Activated CD8-positive, alpha-beta memory T cell treated with anti-CD3 and anti-CD28 coated beads, Interleukin-2, amount 50 U/mL, for 24 hours (primary cell): ENCODE measurements around the gene GRIA4.
"Not testable (repeated sequence)": the region's sequence is repeated elsewhere in the genome, so short reads cannot be mapped to it uniquely, and the experiment has no call there.

Source experiments
- DNase-seq: peaks from one replicate; pipeline ENCODE4 v3.0.0-alpha.2; 2020; ENCODE audit errors: extremely low read depth

Gene GRIA4

GRCh38 chr11:105719073-105719822 lies 109.4 kb downstream of the GRIA4 start:
- no peak for DNase-seq

GRCh38 chr11:105720096-105720495 lies 110.2 kb downstream of the GRIA4 start:
- no peak for DNase-seq

- no peak for DNase-seq
Observed at GRCh38 chr11:105723269-105723668, 113.4 kb downstream of the GRIA4 start.

GRCh38 chr11:105732611-105733010 lies 122.7 kb downstream of the GRIA4 start:
- DNase-seq = no peak

- DNase-seq = no peak
Observed at GRCh38 chr11:105734426-105734825, 124.6 kb downstream of the GRIA4 start.

GRCh38 chr11:105738251-105738650 lies 128.4 kb downstream of the GRIA4 start:
- DNase-seq = no peak

GRCh38 chr11:105738986-105739795 lies 129.3 kb downstream of the GRIA4 start:
- no peak for DNase-seq

- no peak for DNase-seq
Observed at GRCh38 chr11:105740164-105740903, 130.5 kb downstream of the GRIA4 start.

GRCh38 chr11:105741488-105742020 lies 131.7 kb downstream of the GRIA4 start:
- no peak for DNase-seq

- no peak for DNase-seq
Observed at GRCh38 chr11:105754260-105754659, 144.4 kb downstream of the GRIA4 start.

GRCh38 chr11:105754716-105755115 lies 144.8 kb downstream of the GRIA4 start:
- DNase-seq = no peak

- no peak for DNase-seq
Observed at GRCh38 chr11:105757107-105757506, 147.2 kb downstream of the GRIA4 start.

- DNase-seq = no peak
Observed at GRCh38 chr11:105763594-105763993, 153.7 kb downstream of the GRIA4 start.

GRCh38 chr11:105767931-105768330 lies 158.1 kb downstream of the GRIA4 start:
- DNase-seq = no peak

GRCh38 chr11:105769627-105770026 lies 159.8 kb downstream of the GRIA4 start:
- no peak for DNase-seq

- not testable (repeated sequence) for DNase-seq
Observed at GRCh38 chr11:105773452-105773851, 163.6 kb downstream of the GRIA4 start.

GRCh38 chr11:105774899-105775298 lies 165.0 kb downstream of the GRIA4 start:
- DNase-seq = no peak

GRCh38 chr11:105780781-105781525 lies 171.1 kb downstream of the GRIA4 start:
- no peak for DNase-seq

- DNase-seq = no peak
Observed at GRCh38 chr11:105781807-105782206, 171.9 kb downstream of the GRIA4 start.

GRCh38 chr11:105783216-105783615 lies 173.3 kb downstream of the GRIA4 start:
- DNase-seq = no peak

GRCh38 chr11:105785850-105786249 lies 176.0 kb downstream of the GRIA4 start:
- not testable (repeated sequence) for DNase-seq
